ENCODE data around the gene TMC8.
A peak's percentile ranks its signal among the peaks of the same experiment; 100 is the strongest.

TMC8 gene

GRCh38 chr17:78183916-78184315 lies 53.3 kb downstream of the TMC8 start:
- no peak overlapping the region for H3K4me2 ChIP-seq (ENCODE audit: low read length, poor library complexity, severe bottlenecking)
- no peak overlapping the region for H3K4me3 ChIP-seq (ENCODE audit: insufficient read depth in 1 of 2, low read depth in 1 of 2, low read length in 2 of 2)
- no peak overlapping the region for H2AK5ac ChIP-seq (ENCODE audit: low read length, severe bottlenecking)
- H2BK15ac ChIP-seq (ENCODE audit: low read depth, poor library complexity, severe bottlenecking): no peak overlapping the region
- 93% methylated on average over 12 of the region's 12 CpGs for WGBS
- H3K9me3 ChIP-seq (ENCODE audit: control insufficient read depth, low read length): no peaks in the 10 kb centered on the region
- H2BK5ac ChIP-seq (ENCODE audit: low read depth, low read length, poor library complexity, severe bottlenecking): no peak overlapping the region
- no peaks in the 10 kb centered on the region for H3K27me3 ChIP-seq (ENCODE audit: control insufficient read depth in 1 of 2, insufficient read depth in 1 of 2, low read length in 2 of 2)
- no peak overlapping the region for H2AFZ ChIP-seq (ENCODE audit: low read depth, low read length)
- H4K8ac ChIP-seq (ENCODE audit: low read length): peak overlapping the region; percentile 9
- H3K4ac ChIP-seq (ENCODE audit: low read depth in 1 of 2, low read length in 2 of 2): no peak overlapping the region
- H3K14ac ChIP-seq (ENCODE audit: low read length in 2 of 2): no peak overlapping the region
- peaks cover 47% of the 10 kb centered on the region for H3K4me1 ChIP-seq (ENCODE audit: control insufficient read depth, insufficient read depth, low read depth, low read length)
- no peak overlapping the region for H2BK12ac ChIP-seq (ENCODE audit: low read length in 2 of 2)
- H3K79me1 ChIP-seq (replicated peaks; ENCODE audit: low read length, poor library complexity, severe bottlenecking): peaks cover 18% of the 10 kb centered on the region
- H3K23ac ChIP-seq (ENCODE audit: low read length in 2 of 2): no peak overlapping the region
- H3K27ac ChIP-seq (ENCODE audit: low read length, poor library complexity, severe bottlenecking): no peak overlapping the region
- H2BK120ac ChIP-seq (ENCODE audit: low read depth, low read length): no peak overlapping the region
- no peak overlapping the region for H3K18ac ChIP-seq (ENCODE audit: low read depth in 1 of 2, low read length in 2 of 2)
- H3K36me3 ChIP-seq (ENCODE audit: control insufficient read depth in 1 of 2, insufficient read depth in 2 of 2, low read depth in 1 of 2, low read length in 2 of 2): no peaks in the 10 kb centered on the region
- no peak overlapping the region for H3K9ac ChIP-seq (ENCODE audit: low read length)
- H4K91ac ChIP-seq (ENCODE audit: low read length): no peak overlapping the region
- DNase-seq: no peak

GRCh38 chr17:78184351-78184750 lies 53.8 kb downstream of the TMC8 start:
- no peaks in the 10 kb centered on the region for H3K9me3 ChIP-seq (ENCODE audit: control insufficient read depth, low read length)
- H3K36me3 ChIP-seq (ENCODE audit: control insufficient read depth in 1 of 2, insufficient read depth in 2 of 2, low read depth in 1 of 2, low read length in 2 of 2): no peaks in the 10 kb centered on the region
- DNase-seq: no peak
- H2AK5ac ChIP-seq (ENCODE audit: low read length, severe bottlenecking): no peak overlapping the region
- no peak overlapping the region for H3K9ac ChIP-seq (ENCODE audit: low read length)
- H3K4me1 ChIP-seq (ENCODE audit: control insufficient read depth, insufficient read depth, low read depth, low read length): peaks cover 43% of the 10 kb centered on the region
- no peak overlapping the region for H2BK120ac ChIP-seq (ENCODE audit: low read depth, low read length)
- no peak overlapping the region for H2AFZ ChIP-seq (ENCODE audit: low read depth, low read length)
- H3K79me1 ChIP-seq (replicated peaks; ENCODE audit: low read length, poor library complexity, severe bottlenecking): peaks cover 18% of the 10 kb centered on the region
- no peak overlapping the region for H3K4me3 ChIP-seq (ENCODE audit: insufficient read depth in 1 of 2, low read depth in 1 of 2, low read length in 2 of 2)
- no peak overlapping the region for H2BK15ac ChIP-seq (ENCODE audit: low read depth, poor library complexity, severe bottlenecking)
- H3K4ac ChIP-seq (ENCODE audit: low read depth in 1 of 2, low read length in 2 of 2): no peak overlapping the region
- 91% methylated on average over 10 of the region's 10 CpGs for WGBS
- H3K14ac ChIP-seq (ENCODE audit: low read length in 2 of 2): no peak overlapping the region
- H2BK5ac ChIP-seq (ENCODE audit: low read depth, low read length, poor library complexity, severe bottlenecking): no peak overlapping the region
- H3K4me2 ChIP-seq (ENCODE audit: low read length, poor library complexity, severe bottlenecking): no peak overlapping the region
- H3K27ac ChIP-seq (ENCODE audit: low read length, poor library complexity, severe bottlenecking): no peak overlapping the region
- peak overlapping the region; percentile 9 for H4K8ac ChIP-seq (ENCODE audit: low read length)
- H3K18ac ChIP-seq (ENCODE audit: low read depth in 1 of 2, low read length in 2 of 2): no peak overlapping the region
- no peak overlapping the region for H4K91ac ChIP-seq (ENCODE audit: low read length)
- H3K27me3 ChIP-seq (ENCODE audit: control insufficient read depth in 1 of 2, insufficient read depth in 1 of 2, low read length in 2 of 2): no peaks in the 10 kb centered on the region
- H2BK12ac ChIP-seq (ENCODE audit: low read length in 2 of 2): no peak overlapping the region
- no peak overlapping the region for H3K23ac ChIP-seq (ENCODE audit: low read length in 2 of 2)

GRCh38 chr17:78184868-78185267 lies 54.3 kb downstream of the TMC8 start:
- H2BK12ac ChIP-seq (ENCODE audit: low read length in 2 of 2): no peak overlapping the region
- no peak overlapping the region for H2BK15ac ChIP-seq (ENCODE audit: low read depth, poor library complexity, severe bottlenecking)
- DNase-seq: peak; percentile 18
- H3K23ac ChIP-seq (ENCODE audit: low read length in 2 of 2): no peak overlapping the region
- no peak overlapping the region for H2AFZ ChIP-seq (ENCODE audit: low read depth, low read length)
- H3K27ac ChIP-seq (ENCODE audit: low read length, poor library complexity, severe bottlenecking): peak overlapping the region; percentile 2
- no peaks in the 10 kb centered on the region for H3K36me3 ChIP-seq (ENCODE audit: control insufficient read depth in 1 of 2, insufficient read depth in 2 of 2, low read depth in 1 of 2, low read length in 2 of 2)
- WGBS: 93% methylated on average over 3 of the region's 9 CpGs
- H3K4me2 ChIP-seq (ENCODE audit: low read length, poor library complexity, severe bottlenecking): peak overlapping the region; percentile 6
- no peak overlapping the region for H3K14ac ChIP-seq (ENCODE audit: low read length in 2 of 2)
- H4K8ac ChIP-seq (ENCODE audit: low read length): peak overlapping the region; percentile 10
- H4K91ac ChIP-seq (ENCODE audit: low read length): no peak overlapping the region
- H2BK5ac ChIP-seq (ENCODE audit: low read depth, low read length, poor library complexity, severe bottlenecking): no peak overlapping the region
- H3K4ac ChIP-seq (ENCODE audit: low read depth in 1 of 2, low read length in 2 of 2): no peak overlapping the region
- H3K18ac ChIP-seq (ENCODE audit: low read depth in 1 of 2, low read length in 2 of 2): no peak overlapping the region
- peaks cover 18% of the 10 kb centered on the region for H3K79me1 ChIP-seq (replicated peaks; ENCODE audit: low read length, poor library complexity, severe bottlenecking)
- H3K9ac ChIP-seq (ENCODE audit: low read length): no peak overlapping the region
- H3K4me1 ChIP-seq (ENCODE audit: control insufficient read depth, insufficient read depth, low read depth, low read length): peaks cover 38% of the 10 kb centered on the region
- no peak overlapping the region for H3K4me3 ChIP-seq (ENCODE audit: insufficient read depth in 1 of 2, low read depth in 1 of 2, low read length in 2 of 2)
- H3K27me3 ChIP-seq (ENCODE audit: control insufficient read depth in 1 of 2, insufficient read depth in 1 of 2, low read length in 2 of 2): no peaks in the 10 kb centered on the region
- H2BK120ac ChIP-seq (ENCODE audit: low read depth, low read length): no peak overlapping the region
- no peak overlapping the region for H2AK5ac ChIP-seq (ENCODE audit: low read length, severe bottlenecking)
- H3K9me3 ChIP-seq (ENCODE audit: control insufficient read depth, low read length): no peaks in the 10 kb centered on the region

- no peak overlapping the region for H3K4ac ChIP-seq (ENCODE audit: low read depth in 1 of 2, low read length in 2 of 2)
- H3K18ac ChIP-seq (ENCODE audit: low read depth in 1 of 2, low read length in 2 of 2): no peak overlapping the region
- H2BK120ac ChIP-seq (ENCODE audit: low read depth, low read length): no peak overlapping the region
- H3K23ac ChIP-seq (ENCODE audit: low read length in 2 of 2): no peak overlapping the region
- H2AK5ac ChIP-seq (ENCODE audit: low read length, severe bottlenecking): peak overlapping the region; percentile 52
- H3K4me2 ChIP-seq (ENCODE audit: low read length, poor library complexity, severe bottlenecking): no peak overlapping the region
- H2AFZ ChIP-seq (ENCODE audit: low read depth, low read length): no peak overlapping the region
- DNase-seq: peak; percentile 18
- no peak overlapping the region for H4K91ac ChIP-seq (ENCODE audit: low read length)
- no peaks in the 10 kb centered on the region for H3K9me3 ChIP-seq (ENCODE audit: control insufficient read depth, low read length)
- H3K27me3 ChIP-seq (ENCODE audit: control insufficient read depth in 1 of 2, insufficient read depth in 1 of 2, low read length in 2 of 2): no peaks in the 10 kb centered on the region
- H4K8ac ChIP-seq (ENCODE audit: low read length): peak overlapping the region; percentile 82
- 50% methylated on average over 10 of the region's 10 CpGs for WGBS
- H2BK5ac ChIP-seq (ENCODE audit: low read depth, low read length, poor library complexity, severe bottlenecking): no peak overlapping the region
- H3K9ac ChIP-seq (ENCODE audit: low read length): peak overlapping the region; percentile 24
- H2BK15ac ChIP-seq (ENCODE audit: low read depth, poor library complexity, severe bottlenecking): no peak overlapping the region
- H3K36me3 ChIP-seq (ENCODE audit: control insufficient read depth in 1 of 2, insufficient read depth in 2 of 2, low read depth in 1 of 2, low read length in 2 of 2): peaks cover 4 to 11% of the 10 kb centered on the region in 2 experiments
- H2BK12ac ChIP-seq (ENCODE audit: low read length in 2 of 2): no peak overlapping the region
- peak overlapping the region in 1 of 2 experiments; percentile 87 for H3K4me3 ChIP-seq (ENCODE audit: insufficient read depth in 1 of 2, low read depth in 1 of 2, low read length in 2 of 2)
- H3K27ac ChIP-seq (ENCODE audit: low read length, poor library complexity, severe bottlenecking): no peak overlapping the region
- H3K14ac ChIP-seq (ENCODE audit: low read length in 2 of 2): no peak overlapping the region
- peaks cover 25% of the 10 kb centered on the region for H3K79me1 ChIP-seq (replicated peaks; ENCODE audit: low read length, poor library complexity, severe bottlenecking)
- H3K4me1 ChIP-seq (ENCODE audit: control insufficient read depth, insufficient read depth, low read depth, low read length): peaks cover 43% of the 10 kb centered on the region
Observed at GRCh38 chr17:78185981-78186691, 55.6 kb downstream of the TMC8 start.

Data from mesenchymal stem cell (in vitro differentiated cells and primary cell).